Measurements from ENCODE around the gene ADARB2. TPM values are rescaled to one million over a fixed set of nuclear protein-coding genes. Genes with fewer than 3 reads are reported as not detected.

Gene ADARB2
- total RNA-seq, 1 donor from 2014 or later: 1.2 TPM

- no peaks in the 10 kb centered on the region for H3K9me3 ChIP-seq
- TF ChIP-seq CTCF (IDR thresholded peaks at IDR 0.05): no peak
- ATAC-seq (no peak), DNase-seq (no peak)
- peaks cover 33% of the 10 kb centered on the region for H3K27me3 ChIP-seq
- intact Hi-C loops (cut with DNase I): no loop called here
- no peaks in the 10 kb centered on the region for H3K4me1 ChIP-seq
- no peak overlapping the region for H3K27ac ChIP-seq
- H3K36me3 ChIP-seq: no peaks in the 10 kb centered on the region
- no peak overlapping the region for H3K4me3 ChIP-seq
Observed at GRCh38 chr10:1609648-1609970, 127.7 kb downstream of the ADARB2 start.

GRCh38 chr10:1608851-1609647 is 128.3 kb downstream of the ADARB2 start:
- no peaks in the 10 kb centered on the region for H3K36me3 ChIP-seq
- no peaks in the 10 kb centered on the region for H3K9me3 ChIP-seq
- H3K27me3 ChIP-seq: peaks cover 33% of the 10 kb centered on the region
- no peaks in the 10 kb centered on the region for H3K4me1 ChIP-seq
- intact Hi-C loops (cut with DNase I): no loop called here
- ATAC-seq (no peak), DNase-seq (no peak)
- no peak overlapping the region for H3K4me3 ChIP-seq
- TF ChIP-seq CTCF (IDR thresholded peaks at IDR 0.05): no peak
- no peak overlapping the region for H3K27ac ChIP-seq

GRCh38 chr10:1608408-1608807 is 128.9 kb downstream of the ADARB2 start:
- H3K27ac ChIP-seq: no peak overlapping the region
- intact Hi-C loops (cut with DNase I): no loop called here
- no peak overlapping the region for H3K4me3 ChIP-seq
- H3K27me3 ChIP-seq: peaks cover 30% of the 10 kb centered on the region
- H3K36me3 ChIP-seq: no peaks in the 10 kb centered on the region
- ATAC-seq (no peak), DNase-seq (no peak)
- no peak for TF ChIP-seq CTCF (IDR thresholded peaks at IDR 0.05)
- H3K4me1 ChIP-seq: no peaks in the 10 kb centered on the region
- H3K9me3 ChIP-seq: no peaks in the 10 kb centered on the region

GRCh38 chr10:1607466-1607865 is 129.9 kb downstream of the ADARB2 start:
- ATAC-seq (no peak), DNase-seq (no peak)
- intact Hi-C loops (cut with DNase I): no loop called here
- H3K36me3 ChIP-seq: no peaks in the 10 kb centered on the region
- H3K27me3 ChIP-seq: peaks cover 28% of the 10 kb centered on the region
- TF ChIP-seq CTCF (IDR thresholded peaks at IDR 0.05): no peak
- no peak overlapping the region for H3K4me3 ChIP-seq
- no peaks in the 10 kb centered on the region for H3K9me3 ChIP-seq
- no peak overlapping the region for H3K27ac ChIP-seq
- H3K4me1 ChIP-seq: no peaks in the 10 kb centered on the region

GRCh38 chr10:1605999-1606940 is 131.1 kb downstream of the ADARB2 start:
- no peaks in the 10 kb centered on the region for H3K9me3 ChIP-seq
- no peaks in the 10 kb centered on the region for H3K36me3 ChIP-seq
- DNase-seq: no peak
- H3K4me3 ChIP-seq: no peak overlapping the region
- H3K27ac ChIP-seq: no peak overlapping the region
- intact Hi-C loops (cut with DNase I): no loop called here
- no peak for TF ChIP-seq CTCF (IDR thresholded peaks at IDR 0.05)
- H3K27me3 ChIP-seq: peaks cover 21% of the 10 kb centered on the region
- peak; percentile 12 for ATAC-seq
- H3K4me1 ChIP-seq: no peaks in the 10 kb centered on the region
